K562 (cell line): ENCODE data around the gene CDH12. TPM values are rescaled to one million over a fixed set of nuclear protein-coding genes. Genes with fewer than 3 reads are reported as not detected.

Experiments used
- BHLHE40 ChIP-seq: IDR thresholded peaks from 2 replicates; pipeline ENCODE4 v1.6.1; 2011; ENCODE audit warnings: low read length, improper control_type of control experiment
- CEBPG ChIP-seq, 3 experiments: fragments of 200-800 bp in 1 of 3; sonication (Bioruptor generic) in 1 of 3; sonication (generic) in 1 of 3; formaldehyde crosslinking in 1 of 3; IDR thresholded peaks in 2 of 3; conservative IDR thresholded peaks in 1 of 3; 2 replicates each; pipeline versions ENCODE4 v1.6.1 to v1.8.0; 2016 to 2022; ENCODE audit warnings: missing compliant biosample characterization in 2 of 3, missing genetic modification characterization in 2 of 3, mild to moderate bottlenecking in 1 of 3, missing genetic modification reagents in 1 of 3
- IFI16 ChIP-seq: fragments of 250-450 bp; sonication (Bioruptor Pico); IDR thresholded peaks from 2 replicates; pipeline ENCODE4 v2.1.2; 2022; ENCODE audit warnings: mild to moderate bottlenecking, inconsistent platforms
- RAD21 ChIP-seq, 2 experiments: fragments of 250-450 bp in 1 of 2; fragments of 450-650 bp in 1 of 2; sonication (Bioruptor Pico) in 1 of 2; formaldehyde crosslinking in 1 of 2; IDR thresholded peaks in 1 of 2; conservative IDR thresholded peaks in 1 of 2; 2 replicates each; pipeline versions ENCODE4 v1.4.0 to v1.8.0; 2020 to 2022; ENCODE audit warnings: mild to moderate bottlenecking in 2 of 2, moderate library complexity in 1 of 2
- RBM17 ChIP-seq: fragments of 200-400 bp; formaldehyde crosslinking; IDR thresholded peaks from 2 replicates; pipeline ENCODE4 v1.6.1; 2017; ENCODE audit warnings: low read depth, mild to moderate bottlenecking, low read length, borderline replicate concordance
- RBM25 ChIP-seq: fragments of 200-400 bp; formaldehyde crosslinking; IDR thresholded peaks from 2 replicates; pipeline ENCODE4 v1.6.1; 2018; ENCODE audit warnings: low read length, low read depth, moderate library complexity; ENCODE audit not compliant: severe bottlenecking
- RBM34 ChIP-seq: fragments of 200-400 bp; formaldehyde crosslinking; IDR thresholded peaks from 2 replicates; pipeline ENCODE4 v1.6.1; 2018; ENCODE audit warnings: low read length, borderline replicate concordance; ENCODE audit not compliant: insufficient read depth
- ZNF696 ChIP-seq: fragments of 250-450 bp; sonication (Bioruptor Pico); conservative IDR thresholded peaks from 2 replicates; pipeline ENCODE4 v1.4.0; 2020; ENCODE audit warnings: mild to moderate bottlenecking, moderate library complexity
- ZNF79 ChIP-seq: fragments of 250-450 bp; sonication (Bioruptor Pico); IDR thresholded peaks from 2 replicates; pipeline ENCODE4 v1.4.0; 2020; ENCODE audit warnings: low read depth, mild to moderate bottlenecking, moderate library complexity
- polyA plus RNA-seq, 8 experiments: library from polyadenylated mRNA; depleted of rRNA in 4 of 8; stranded (reverse) in 5 of 8; unstranded in 3 of 8; fragments of >200 nt; fragmentation: Nextera tagmentation in 2 of 8; fragmentation: Illumina TruSeq in 1 of 8; extraction: Ambion mirVana in 2 of 8; extraction: Trizol in 1 of 8; gene quantifications; 2 replicates each; pipeline versions ENCODE4 v1.2.1 to v1.2.3, GENCODE V29; 2011 to 2014; ENCODE audit warnings: inconsistent platforms in 1 of 8, missing spikeins in 1 of 8
- total RNA-seq, 7 experiments: library from RNA; depleted of rRNA in 6 of 7; stranded (reverse); fragments of >200 nt in 6 of 7; fragmentation: Illumina TruSeq in 2 of 7; extraction: Trizol in 2 of 7; gene quantifications; 2 replicates each; pipeline versions ENCODE4 v1.2.1 to v1.2.3, GENCODE V29; 2011 to 2021; ENCODE audit warnings: low replicate concordance in 1 of 7
- TF ChIP-seq, protein P1 (sequence below): fragments of 200-800 bp; sonication (Bioruptor generic); IDR thresholded peaks from 2 replicates; pipeline ENCODE4 v1.6.1; 2016; ENCODE audit warnings: missing genetic modification characterization, missing compliant biosample characterization
- TF ChIP-seq, protein P2 (sequence below), 2 experiments: fragments of 450-650 bp; IDR thresholded peaks; 2 replicates each; pipeline ENCODE4 v1.6.1; 2016
- TF ChIP-seq, protein P3 (sequence below): IDR thresholded peaks from 2 replicates; pipeline ENCODE4 v1.6.1; 2014; ENCODE audit warnings: antibody characterized with exemption
- TF ChIP-seq, protein P4 (sequence below), 2 experiments: fragments of 200-800 bp in 1 of 2; sonication (Bioruptor generic) in 1 of 2; sonication (generic) in 1 of 2; formaldehyde crosslinking in 1 of 2; IDR thresholded peaks in 1 of 2; conservative IDR thresholded peaks in 1 of 2; 2 replicates each; pipeline versions ENCODE4 v1.5.0 to v1.6.1; 2016 to 2020; ENCODE audit warnings: missing compliant biosample characterization in 1 of 2, missing genetic modification characterization in 1 of 2, missing genetic modification reagents in 1 of 2
- TF ChIP-seq, protein P5 (sequence below): sonication (generic); formaldehyde crosslinking; IDR thresholded peaks from 2 replicates; pipeline ENCODE4 v1.8.0; 2022; ENCODE audit warnings: missing genetic modification reagents, mild to moderate bottlenecking, borderline replicate concordance

The CDH12 gene
- total and polyA plus RNA-seq, 9 of the 15 experiments (the other 6 are each of a cell fraction or from before 2014, with no cell fraction given): 0.03 to 1.7 (median 0.37) TPM

DNA sequence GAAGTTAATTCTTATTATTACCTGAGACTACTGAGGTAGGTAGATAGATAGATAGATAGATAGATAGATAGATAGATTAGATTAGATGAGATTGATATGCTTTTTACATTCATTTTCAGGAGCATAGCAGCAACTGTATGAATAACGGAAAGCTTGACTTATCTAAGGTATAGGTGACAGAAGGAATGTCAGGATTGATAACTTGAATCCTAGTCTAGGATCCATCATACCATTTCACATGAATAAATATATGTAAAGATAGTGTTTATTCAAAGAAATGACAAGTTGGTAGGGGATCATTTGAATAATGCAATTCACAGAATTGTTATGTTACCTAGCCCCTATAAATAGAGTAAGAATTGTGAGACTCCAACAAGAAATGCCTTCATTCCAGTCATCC is 1008.2 kb downstream of the CDH12 start (continued):
- TF ChIP-seq, protein P1, sequence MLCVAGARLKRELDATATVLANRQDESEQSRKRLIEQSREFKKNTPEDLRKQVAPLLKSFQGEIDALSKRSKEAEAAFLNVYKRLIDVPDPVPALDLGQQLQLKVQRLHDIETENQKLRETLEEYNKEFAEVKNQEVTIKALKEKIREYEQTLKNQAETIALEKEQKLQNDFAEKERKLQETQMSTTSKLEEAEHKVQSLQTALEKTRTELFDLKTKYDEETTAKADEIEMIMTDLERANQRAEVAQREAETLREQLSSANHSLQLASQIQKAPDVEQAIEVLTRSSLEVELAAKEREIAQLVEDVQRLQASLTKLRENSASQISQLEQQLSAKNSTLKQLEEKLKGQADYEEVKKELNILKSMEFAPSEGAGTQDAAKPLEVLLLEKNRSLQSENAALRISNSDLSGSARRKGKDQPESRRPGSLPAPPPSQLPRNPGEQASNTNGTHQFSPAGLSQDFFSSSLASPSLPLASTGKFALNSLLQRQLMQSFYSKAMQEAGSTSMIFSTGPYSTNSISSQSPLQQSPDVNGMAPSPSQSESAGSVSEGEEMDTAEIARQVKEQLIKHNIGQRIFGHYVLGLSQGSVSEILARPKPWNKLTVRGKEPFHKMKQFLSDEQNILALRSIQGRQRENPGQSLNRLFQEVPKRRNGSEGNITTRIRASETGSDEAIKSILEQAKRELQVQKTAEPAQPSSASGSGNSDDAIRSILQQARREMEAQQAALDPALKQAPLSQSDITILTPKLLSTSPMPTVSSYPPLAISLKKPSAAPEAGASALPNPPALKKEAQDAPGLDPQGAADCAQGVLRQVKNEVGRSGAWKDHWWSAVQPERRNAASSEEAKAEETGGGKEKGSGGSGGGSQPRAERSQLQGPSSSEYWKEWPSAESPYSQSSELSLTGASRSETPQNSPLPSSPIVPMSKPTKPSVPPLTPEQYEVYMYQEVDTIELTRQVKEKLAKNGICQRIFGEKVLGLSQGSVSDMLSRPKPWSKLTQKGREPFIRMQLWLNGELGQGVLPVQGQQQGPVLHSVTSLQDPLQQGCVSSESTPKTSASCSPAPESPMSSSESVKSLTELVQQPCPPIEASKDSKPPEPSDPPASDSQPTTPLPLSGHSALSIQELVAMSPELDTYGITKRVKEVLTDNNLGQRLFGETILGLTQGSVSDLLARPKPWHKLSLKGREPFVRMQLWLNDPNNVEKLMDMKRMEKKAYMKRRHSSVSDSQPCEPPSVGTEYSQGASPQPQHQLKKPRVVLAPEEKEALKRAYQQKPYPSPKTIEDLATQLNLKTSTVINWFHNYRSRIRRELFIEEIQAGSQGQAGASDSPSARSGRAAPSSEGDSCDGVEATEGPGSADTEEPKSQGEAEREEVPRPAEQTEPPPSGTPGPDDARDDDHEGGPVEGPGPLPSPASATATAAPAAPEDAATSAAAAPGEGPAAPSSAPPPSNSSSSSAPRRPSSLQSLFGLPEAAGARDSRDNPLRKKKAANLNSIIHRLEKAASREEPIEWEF (CRISPR knock-in tag): no peak
- TF ChIP-seq RBM17: no peak
- TF ChIP-seq, protein P2, sequence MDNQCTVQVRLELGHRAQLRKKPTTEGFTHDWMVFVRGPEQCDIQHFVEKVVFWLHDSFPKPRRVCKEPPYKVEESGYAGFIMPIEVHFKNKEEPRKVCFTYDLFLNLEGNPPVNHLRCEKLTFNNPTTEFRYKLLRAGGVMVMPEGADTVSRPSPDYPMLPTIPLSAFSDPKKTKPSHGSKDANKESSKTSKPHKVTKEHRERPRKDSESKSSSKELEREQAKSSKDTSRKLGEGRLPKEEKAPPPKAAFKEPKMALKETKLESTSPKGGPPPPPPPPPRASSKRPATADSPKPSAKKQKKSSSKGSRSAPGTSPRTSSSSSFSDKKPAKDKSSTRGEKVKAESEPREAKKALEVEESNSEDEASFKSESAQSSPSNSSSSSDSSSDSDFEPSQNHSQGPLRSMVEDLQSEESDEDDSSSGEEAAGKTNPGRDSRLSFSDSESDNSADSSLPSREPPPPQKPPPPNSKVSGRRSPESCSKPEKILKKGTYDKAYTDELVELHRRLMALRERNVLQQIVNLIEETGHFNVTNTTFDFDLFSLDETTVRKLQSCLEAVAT (IDR thresholded peaks at IDR 0.05): no peak
- no peak for TF ChIP-seq BHLHE40
- TF ChIP-seq RBM25: no peak
- no peak for TF ChIP-seq CEBPG (CRISPR knock-in tag; IDR thresholded peaks at IDR 0.05)
- no peak for TF ChIP-seq CEBPG (tag; conservative IDR thresholded peaks at IDR 0.05 in 1 of 2, IDR thresholded peaks at IDR 0.05 in 1 of 2)
- no peak for TF ChIP-seq IFI16 (CRISPR knock-in tag)
- TF ChIP-seq, protein P3, sequence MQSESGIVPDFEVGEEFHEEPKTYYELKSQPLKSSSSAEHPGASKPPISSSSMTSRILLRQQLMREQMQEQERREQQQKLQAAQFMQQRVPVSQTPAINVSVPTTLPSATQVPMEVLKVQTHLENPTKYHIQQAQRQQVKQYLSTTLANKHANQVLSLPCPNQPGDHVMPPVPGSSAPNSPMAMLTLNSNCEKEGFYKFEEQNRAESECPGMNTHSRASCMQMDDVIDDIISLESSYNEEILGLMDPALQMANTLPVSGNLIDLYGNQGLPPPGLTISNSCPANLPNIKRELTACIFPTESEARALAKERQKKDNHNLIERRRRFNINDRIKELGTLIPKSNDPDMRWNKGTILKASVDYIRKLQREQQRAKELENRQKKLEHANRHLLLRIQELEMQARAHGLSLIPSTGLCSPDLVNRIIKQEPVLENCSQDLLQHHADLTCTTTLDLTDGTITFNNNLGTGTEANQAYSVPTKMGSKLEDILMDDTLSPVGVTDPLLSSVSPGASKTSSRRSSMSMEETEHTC: no peak
- TF ChIP-seq ZNF79 (CRISPR knock-in tag): no peak
- TF ChIP-seq RAD21 (CRISPR knock-in tag; conservative IDR thresholded peaks at IDR 0.05 in 1 of 2, IDR thresholded peaks at IDR 0.05 in 1 of 2): no peak
- no peak for TF ChIP-seq RBM34
- TF ChIP-seq, protein P4, sequence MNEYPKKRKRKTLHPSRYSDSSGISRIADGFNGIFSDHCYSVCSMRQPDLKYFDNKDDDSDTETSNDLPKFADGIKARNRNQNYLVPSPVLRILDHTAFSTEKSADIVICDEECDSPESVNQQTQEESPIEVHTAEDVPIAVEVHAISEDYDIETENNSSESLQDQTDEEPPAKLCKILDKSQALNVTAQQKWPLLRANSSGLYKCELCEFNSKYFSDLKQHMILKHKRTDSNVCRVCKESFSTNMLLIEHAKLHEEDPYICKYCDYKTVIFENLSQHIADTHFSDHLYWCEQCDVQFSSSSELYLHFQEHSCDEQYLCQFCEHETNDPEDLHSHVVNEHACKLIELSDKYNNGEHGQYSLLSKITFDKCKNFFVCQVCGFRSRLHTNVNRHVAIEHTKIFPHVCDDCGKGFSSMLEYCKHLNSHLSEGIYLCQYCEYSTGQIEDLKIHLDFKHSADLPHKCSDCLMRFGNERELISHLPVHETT (CRISPR knock-in tag; conservative IDR thresholded peaks at IDR 0.05 in 1 of 2, IDR thresholded peaks at IDR 0.05 in 1 of 2): no peak
- TF ChIP-seq ZNF696 (CRISPR knock-in tag): no peak
- TF ChIP-seq, protein P5, sequence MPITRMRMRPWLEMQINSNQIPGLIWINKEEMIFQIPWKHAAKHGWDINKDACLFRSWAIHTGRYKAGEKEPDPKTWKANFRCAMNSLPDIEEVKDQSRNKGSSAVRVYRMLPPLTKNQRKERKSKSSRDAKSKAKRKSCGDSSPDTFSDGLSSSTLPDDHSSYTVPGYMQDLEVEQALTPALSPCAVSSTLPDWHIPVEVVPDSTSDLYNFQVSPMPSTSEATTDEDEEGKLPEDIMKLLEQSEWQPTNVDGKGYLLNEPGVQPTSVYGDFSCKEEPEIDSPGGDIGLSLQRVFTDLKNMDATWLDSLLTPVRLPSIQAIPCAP (CRISPR knock-in tag): no peak
